Stimulated activated CD4-positive, alpha-beta T cell treated with anti-CD3 and anti-CD28 coated beads, Interleukin-4, amount 100 ng/mL, for 1 hour (primary cell): Measurements from ENCODE around the gene NYAP1.
"Not testable (repeated sequence)": the region's sequence is repeated elsewhere in the genome, so short reads cannot be mapped to it uniquely, and the experiment has no call there.

Experiments used
- DNase-seq: peaks from one replicate; pipeline ENCODE4 v3.0.0-alpha.2; 2020

Gene NYAP1

GRCh38 chr7:100516135-100516812 lies 32.5 kb downstream of the NYAP1 start:
- no peak for DNase-seq

- DNase-seq = no peak
These were observed 33.6 kb downstream of the NYAP1 start for GRCh38 chr7:100517305-100517704.

GRCh38 chr7:100519580-100519979 lies 35.9 kb downstream of the NYAP1 start:
- DNase-seq = no peak

- no peak for DNase-seq
These were observed 36.4 kb downstream of the NYAP1 start for GRCh38 chr7:100520138-100520537.

- DNase-seq = no peak
These were observed 37.3 kb downstream of the NYAP1 start for GRCh38 chr7:100521076-100521475.

GRCh38 chr7:100521909-100522593 lies 38.3 kb downstream of the NYAP1 start:
- not testable (repeated sequence) for DNase-seq

GRCh38 chr7:100523192-100523591 lies 39.5 kb downstream of the NYAP1 start:
- not testable (repeated sequence) for DNase-seq

- not testable (repeated sequence) for DNase-seq
These were observed 44.6 kb downstream of the NYAP1 start for GRCh38 chr7:100528108-100528866.

- DNase-seq = no peak
These were observed 48.7 kb downstream of the NYAP1 start for GRCh38 chr7:100532165-100533022.

- not testable (repeated sequence) for DNase-seq
These were observed 52.3 kb downstream of the NYAP1 start for GRCh38 chr7:100535982-100536381.

- not testable (repeated sequence) for DNase-seq
These were observed 53.0 kb downstream of the NYAP1 start for GRCh38 chr7:100536695-100537094.

- DNase-seq = no peak
These were observed 54.6 kb downstream of the NYAP1 start for GRCh38 chr7:100538348-100538653.

GRCh38 chr7:100538654-100539435 lies 55.1 kb downstream of the NYAP1 start, which contains the start of gene AGFG2:
Gene AGFG2, plus strand, starts transcription at chr7:100539203. Its CDS starts 144 bp downstream, at chr7:100539347.
- peak; percentile 100 for DNase-seq

- DNase-seq = peak; percentile 10
These were observed 55.8 kb downstream of the NYAP1 start for GRCh38 chr7:100539436-100540006.

- no peak for DNase-seq
These were observed 56.5 kb downstream of the NYAP1 start for GRCh38 chr7:100540073-100540723.

GRCh38 chr7:100541309-100541708 lies 57.6 kb downstream of the NYAP1 start:
- DNase-seq = not testable (repeated sequence)

GRCh38 chr7:100543586-100543985 lies 59.9 kb downstream of the NYAP1 start:
- no peak for DNase-seq

- DNase-seq = no peak
These were observed 60.7 kb downstream of the NYAP1 start for GRCh38 chr7:100544386-100544785.
